GM12878 (cell line): ENCODE results near the gene F12. TPM values are rescaled to one million over a fixed set of nuclear protein-coding genes. Genes with fewer than 3 reads are reported as not detected.

Experiments
- CREB1 ChIP-seq: IDR thresholded peaks from 2 replicates; pipeline ENCODE4 v1.6.1; 2012; ENCODE audit warnings: low read depth, mild to moderate bottlenecking, inconsistent platforms
- MEF2A ChIP-seq: IDR thresholded peaks from 2 replicates; pipeline ENCODE4 v1.6.1; 2011; ENCODE audit warnings: low read depth, mild to moderate bottlenecking, low read length, moderate library complexity; ENCODE audit not compliant: insufficient read depth
- MLLT1 ChIP-seq: fragments of 450-650 bp; IDR thresholded peaks from 2 replicates; pipeline ENCODE4 v1.6.1; 2016; ENCODE audit warnings: mild to moderate bottlenecking
- NR2C2 ChIP-seq: IDR thresholded peaks from 2 replicates; pipeline ENCODE4 v1.6.1; 2011; ENCODE audit warnings: borderline replicate concordance, low read depth; ENCODE audit not compliant: control insufficient read depth, insufficient read length
- NRF1 ChIP-seq: conservative IDR thresholded peaks from 2 replicates; pipeline ENCODE4 v1.6.1; 2011; ENCODE audit warnings: mild to moderate bottlenecking, low read depth, low read length, improper control_type of control experiment
- POU2F2 ChIP-seq: IDR thresholded peaks from 3 replicates; pipeline ENCODE4 v1.6.1; 2011; ENCODE audit warnings: low read depth, mild to moderate bottlenecking, low read length, borderline replicate concordance
- RB1 ChIP-seq: fragments of 450-650 bp; formaldehyde crosslinking; IDR thresholded peaks from 2 replicates; pipeline ENCODE4 v1.6.1; 2017; ENCODE audit warnings: mild to moderate bottlenecking, borderline replicate concordance
- SMARCA5 ChIP-seq: fragments of 450-650 bp; IDR thresholded peaks from 2 replicates; pipeline ENCODE4 v1.6.1; 2017; ENCODE audit warnings: mild to moderate bottlenecking
- SREBF2 ChIP-seq: IDR thresholded peaks from 2 replicates; pipeline ENCODE4 v1.6.1; 2012; ENCODE audit warnings: mild to moderate bottlenecking, low read length
- WRNIP1 ChIP-seq: IDR thresholded peaks from 2 replicates; pipeline ENCODE4 v1.6.1; 2011; ENCODE audit warnings: low read depth, low read length, improper control_type of control experiment, borderline replicate concordance
- ZBED1 ChIP-seq: IDR thresholded peaks from 2 replicates; pipeline ENCODE4 v1.6.1; 2016; ENCODE audit warnings: borderline replicate concordance
- ZNF687 ChIP-seq: fragments of 450-650 bp; IDR thresholded peaks from 2 replicates; pipeline ENCODE4 v1.6.1; 2017; ENCODE audit warnings: mild to moderate bottlenecking, moderate library complexity
- polyA plus RNA-seq, 11 experiments: library from polyadenylated mRNA; depleted of rRNA in 4 of 11; unstranded in 6 of 11; stranded (reverse) in 5 of 11; fragments of >200 nt; fragmentation: Nextera tagmentation in 4 of 11; fragmentation: Illumina TruSeq in 1 of 11; extraction: Ambion mirVana in 4 of 11; extraction: Trizol in 1 of 11; gene quantifications; 1 replicate in 1 of 11; 2 replicates in 10 of 11; pipeline versions ENCODE4 v1.2.1 to v1.2.3, GENCODE V29; 2011 to 2016; ENCODE audit warnings: inconsistent platforms in 2 of 11, missing spikeins in 2 of 11, low read depth in 1 of 11
- total RNA-seq, 4 experiments: library from RNA; depleted of rRNA in 3 of 4; stranded (reverse); fragments of >200 nt in 3 of 4; fragmentation: Illumina TruSeq in 1 of 4; extraction: Trizol in 1 of 4; gene quantifications; 2 replicates each; pipeline versions ENCODE4 v1.2.1 to v1.2.3, GENCODE V29; 2013 to 2021
- TF ChIP-seq, protein P1 (sequence below): fragments of 150-350 bp; IDR thresholded peaks from 2 replicates; pipeline ENCODE4 v1.6.1; 2016; ENCODE audit warnings: low read depth, low read length
- TF ChIP-seq, protein P2 (sequence below): IDR thresholded peaks from 2 replicates; pipeline ENCODE4 v1.6.1; 2012; ENCODE audit warnings: mild to moderate bottlenecking, low read depth, low read length

The F12 gene
- total and polyA plus RNA-seq, 10 of the 15 experiments (the other 5 are each of a cell fraction or from before 2014, with no cell fraction given), result 0.25 to 11.3 (median 5.5) TPM

DNA sequence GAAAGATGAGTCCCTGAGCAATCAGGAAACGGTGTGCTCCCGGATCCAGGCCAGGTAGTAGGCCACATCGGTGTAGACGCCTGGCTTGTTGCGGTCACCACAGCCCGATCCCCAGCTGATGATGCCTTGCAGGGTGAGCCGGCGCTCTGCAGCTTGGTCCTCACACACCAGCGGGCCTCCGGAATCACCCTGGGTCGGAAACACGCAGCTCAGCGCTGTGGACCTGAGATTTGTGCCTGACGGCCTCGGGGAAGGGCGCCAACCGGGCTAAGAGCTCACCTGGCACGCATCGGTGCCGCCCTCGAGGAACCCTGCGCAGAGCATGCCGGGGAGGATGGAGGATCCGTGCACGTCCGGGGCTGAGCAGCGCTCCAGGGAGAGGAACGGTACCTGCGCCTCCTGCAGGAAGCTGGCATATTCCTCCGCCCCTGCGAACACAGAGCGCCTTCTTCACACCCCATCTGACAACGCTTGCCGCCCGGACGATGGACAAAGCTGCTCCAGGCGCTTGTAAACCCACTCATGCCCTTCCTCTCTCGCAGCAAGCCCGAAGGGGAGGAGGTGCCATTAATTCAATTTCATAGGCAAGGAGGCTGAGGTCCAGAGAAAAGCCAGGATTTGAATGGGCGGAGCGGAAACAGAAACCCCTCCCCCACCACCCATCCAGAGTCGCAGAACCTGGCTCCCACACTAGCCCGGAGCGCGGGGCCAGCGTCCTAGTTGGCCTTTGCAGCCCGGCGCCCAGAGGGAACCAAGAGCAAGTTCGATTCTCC, 6.9 kb downstream of the F12 start (continued):
- TF ChIP-seq NRF1 (no peak), SREBF2 (no peak), SMARCA5 (peak; percentile 71; the same call in 1 of the 2 replicates), POU2F2 (no peak), ZBED1 (no peak), MEF2A (no peak), MLLT1 (0 out of 2 replicates have a peak, but pooled peaks have one; percentile 23), NR2C2 (no peak), CREB1 (no peak), WRNIP1 (no peak), ZNF687 (peak; percentile 98), RB1 (no peak)
- TF ChIP-seq, protein P1, sequence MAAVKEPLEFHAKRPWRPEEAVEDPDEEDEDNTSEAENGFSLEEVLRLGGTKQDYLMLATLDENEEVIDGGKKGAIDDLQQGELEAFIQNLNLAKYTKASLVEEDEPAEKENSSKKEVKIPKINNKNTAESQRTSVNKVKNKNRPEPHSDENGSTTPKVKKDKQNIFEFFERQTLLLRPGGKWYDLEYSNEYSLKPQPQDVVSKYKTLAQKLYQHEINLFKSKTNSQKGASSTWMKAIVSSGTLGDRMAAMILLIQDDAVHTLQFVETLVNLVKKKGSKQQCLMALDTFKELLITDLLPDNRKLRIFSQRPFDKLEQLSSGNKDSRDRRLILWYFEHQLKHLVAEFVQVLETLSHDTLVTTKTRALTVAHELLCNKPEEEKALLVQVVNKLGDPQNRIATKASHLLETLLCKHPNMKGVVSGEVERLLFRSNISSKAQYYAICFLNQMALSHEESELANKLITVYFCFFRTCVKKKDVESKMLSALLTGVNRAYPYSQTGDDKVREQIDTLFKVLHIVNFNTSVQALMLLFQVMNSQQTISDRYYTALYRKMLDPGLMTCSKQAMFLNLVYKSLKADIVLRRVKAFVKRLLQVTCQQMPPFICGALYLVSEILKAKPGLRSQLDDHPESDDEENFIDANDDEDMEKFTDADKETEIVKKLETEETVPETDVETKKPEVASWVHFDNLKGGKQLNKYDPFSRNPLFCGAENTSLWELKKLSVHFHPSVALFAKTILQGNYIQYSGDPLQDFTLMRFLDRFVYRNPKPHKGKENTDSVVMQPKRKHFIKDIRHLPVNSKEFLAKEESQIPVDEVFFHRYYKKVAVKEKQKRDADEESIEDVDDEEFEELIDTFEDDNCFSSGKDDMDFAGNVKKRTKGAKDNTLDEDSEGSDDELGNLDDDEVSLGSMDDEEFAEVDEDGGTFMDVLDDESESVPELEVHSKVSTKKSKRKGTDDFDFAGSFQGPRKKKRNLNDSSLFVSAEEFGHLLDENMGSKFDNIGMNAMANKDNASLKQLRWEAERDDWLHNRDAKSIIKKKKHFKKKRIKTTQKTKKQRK, result no peak
- TF ChIP-seq, protein P2, sequence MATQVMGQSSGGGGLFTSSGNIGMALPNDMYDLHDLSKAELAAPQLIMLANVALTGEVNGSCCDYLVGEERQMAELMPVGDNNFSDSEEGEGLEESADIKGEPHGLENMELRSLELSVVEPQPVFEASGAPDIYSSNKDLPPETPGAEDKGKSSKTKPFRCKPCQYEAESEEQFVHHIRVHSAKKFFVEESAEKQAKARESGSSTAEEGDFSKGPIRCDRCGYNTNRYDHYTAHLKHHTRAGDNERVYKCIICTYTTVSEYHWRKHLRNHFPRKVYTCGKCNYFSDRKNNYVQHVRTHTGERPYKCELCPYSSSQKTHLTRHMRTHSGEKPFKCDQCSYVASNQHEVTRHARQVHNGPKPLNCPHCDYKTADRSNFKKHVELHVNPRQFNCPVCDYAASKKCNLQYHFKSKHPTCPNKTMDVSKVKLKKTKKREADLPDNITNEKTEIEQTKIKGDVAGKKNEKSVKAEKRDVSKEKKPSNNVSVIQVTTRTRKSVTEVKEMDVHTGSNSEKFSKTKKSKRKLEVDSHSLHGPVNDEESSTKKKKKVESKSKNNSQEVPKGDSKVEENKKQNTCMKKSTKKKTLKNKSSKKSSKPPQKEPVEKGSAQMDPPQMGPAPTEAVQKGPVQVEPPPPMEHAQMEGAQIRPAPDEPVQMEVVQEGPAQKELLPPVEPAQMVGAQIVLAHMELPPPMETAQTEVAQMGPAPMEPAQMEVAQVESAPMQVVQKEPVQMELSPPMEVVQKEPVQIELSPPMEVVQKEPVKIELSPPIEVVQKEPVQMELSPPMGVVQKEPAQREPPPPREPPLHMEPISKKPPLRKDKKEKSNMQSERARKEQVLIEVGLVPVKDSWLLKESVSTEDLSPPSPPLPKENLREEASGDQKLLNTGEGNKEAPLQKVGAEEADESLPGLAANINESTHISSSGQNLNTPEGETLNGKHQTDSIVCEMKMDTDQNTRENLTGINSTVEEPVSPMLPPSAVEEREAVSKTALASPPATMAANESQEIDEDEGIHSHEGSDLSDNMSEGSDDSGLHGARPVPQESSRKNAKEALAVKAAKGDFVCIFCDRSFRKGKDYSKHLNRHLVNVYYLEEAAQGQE, result no peak
